Measurements from ENCODE around the gene CLEC16A.

CLEC16A gene

GRCh38 chr16:10926867-10927266, 17.5 kb upstream of the CLEC16A start:
- DNase-seq, result no peak

- no peak for DNase-seq
Observed at GRCh38 chr16:10927497-10928112, 16.8 kb upstream of the CLEC16A start.

DNA sequence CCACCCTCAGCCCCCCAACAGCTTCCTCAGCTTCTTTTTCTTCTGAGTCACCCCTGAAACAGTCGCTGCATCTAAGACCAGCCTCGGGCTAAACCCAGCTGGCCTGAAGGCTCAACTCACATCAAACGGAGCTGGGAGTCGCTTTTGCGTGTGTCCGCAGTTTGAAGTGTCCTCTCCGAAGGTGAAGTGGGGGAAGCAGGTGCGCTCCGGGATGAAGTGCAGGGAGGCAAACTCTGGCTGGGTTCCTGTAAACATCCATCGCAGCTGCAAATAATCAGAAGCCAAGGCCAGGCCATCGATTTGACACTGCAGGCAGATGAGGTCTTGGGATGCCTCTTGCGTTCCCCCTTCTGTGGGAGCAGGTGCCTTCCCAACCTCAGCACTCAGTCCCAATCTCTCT, 15.3 kb upstream of the CLEC16A start:
- DNase-seq, result peak; percentile 34

- no peak for DNase-seq
Observed at GRCh38 chr16:10929853-10930754, 14.3 kb upstream of the CLEC16A start.

- no peak for DNase-seq
Observed at GRCh38 chr16:10930755-10931093, 13.6 kb upstream of the CLEC16A start.

DNA sequence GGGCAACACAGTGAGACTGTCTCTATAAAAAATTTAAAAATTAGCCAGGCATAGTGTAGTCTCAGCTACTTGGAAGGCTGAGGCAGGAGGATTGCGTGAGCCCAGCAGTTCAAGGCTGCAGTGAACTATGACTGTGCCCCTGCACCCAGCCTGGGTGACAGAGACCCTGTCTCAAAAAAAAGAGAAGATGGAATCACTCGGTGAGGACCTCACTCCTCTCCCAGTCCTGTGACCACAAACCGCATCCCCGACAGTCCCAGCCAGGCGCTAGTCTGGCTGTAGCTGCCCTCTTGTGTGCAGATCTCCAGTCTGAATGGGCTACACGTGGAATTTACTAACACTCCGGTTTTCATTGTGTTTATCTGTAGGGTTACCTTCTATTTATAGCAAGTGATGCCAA, 13.2 kb upstream of the CLEC16A start:
- DNase-seq, result no peak

- no peak for DNase-seq
Observed at GRCh38 chr16:10931977-10932632, 12.3 kb upstream of the CLEC16A start.

GRCh38 chr16:10932959-10933710, 11.2 kb upstream of the CLEC16A start:
- no peak for DNase-seq

- DNase-seq, result no peak
Observed at GRCh38 chr16:10933865-10934264, 10.5 kb upstream of the CLEC16A start.

DNA sequence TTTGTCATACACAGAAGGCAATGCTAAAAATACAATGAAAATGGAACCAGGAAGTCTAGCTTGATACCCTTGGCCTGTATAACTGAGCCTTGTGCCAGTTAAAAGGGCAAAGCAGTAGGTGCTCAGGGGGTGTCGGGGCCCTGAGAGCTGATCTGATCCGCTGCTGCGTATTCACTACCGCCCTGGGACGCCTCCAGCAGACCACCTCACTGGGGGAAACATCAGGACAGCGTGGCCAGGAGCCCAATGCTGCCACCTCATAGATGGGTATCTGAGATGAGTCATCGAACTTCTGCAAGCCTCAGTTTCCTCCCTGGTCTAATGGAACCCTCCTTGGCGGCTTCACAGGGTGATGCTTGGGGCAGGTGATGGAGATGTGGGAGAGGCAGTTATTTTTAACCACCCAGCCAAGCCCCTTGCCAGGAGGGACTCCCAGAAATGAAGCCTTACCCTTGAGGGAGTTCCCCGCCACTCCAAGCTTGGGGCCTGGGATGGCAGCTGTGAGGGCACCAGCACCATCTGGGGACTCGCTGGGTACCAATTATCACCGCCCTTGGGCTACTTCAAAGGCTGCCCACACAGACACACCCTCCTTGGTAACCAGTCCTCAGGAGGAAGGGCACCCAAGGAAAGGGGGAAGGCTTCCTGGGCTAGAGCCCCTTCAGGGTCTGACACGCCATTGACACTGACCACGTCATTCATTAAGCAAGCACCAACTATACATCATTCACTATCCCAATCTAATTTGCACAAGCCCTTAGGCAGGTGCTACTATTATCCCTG, 9.8 kb upstream of the CLEC16A start:
- DNase-seq, result no peak

- DNase-seq, result no peak
Observed at GRCh38 chr16:10935226-10935915, 9.0 kb upstream of the CLEC16A start.

- no peak for DNase-seq
Observed at GRCh38 chr16:10936272-10936984, 7.9 kb upstream of the CLEC16A start.

- no peak for DNase-seq
Observed at GRCh38 chr16:10937068-10937859, 7.1 kb upstream of the CLEC16A start.

DNA sequence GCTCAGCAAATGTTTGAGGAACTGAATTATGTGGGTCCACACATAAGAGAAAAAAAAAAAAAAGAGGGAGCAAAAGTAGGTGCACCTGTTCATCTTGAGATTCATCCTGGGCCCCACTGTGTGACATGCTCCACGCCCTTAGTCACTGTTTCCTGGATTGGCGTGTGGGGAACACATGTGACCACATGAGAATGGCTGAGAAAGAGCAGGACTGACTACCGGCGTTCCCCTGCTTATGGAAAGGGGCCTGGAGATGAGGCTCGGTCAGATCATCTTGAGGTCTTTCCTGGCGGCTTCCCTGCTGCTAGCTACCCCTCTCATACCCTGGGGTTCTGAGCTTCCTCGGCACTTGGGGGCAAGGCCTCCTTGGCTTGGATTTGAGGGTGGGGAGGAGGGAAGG, 6.0 kb upstream of the CLEC16A start:
- DNase-seq, result no peak

GRCh38 chr16:10938796-10939648, 5.3 kb upstream of the CLEC16A start:
- no peak for DNase-seq

- no peak for DNase-seq
Observed at GRCh38 chr16:10939649-10940234, 4.6 kb upstream of the CLEC16A start.

DNA sequence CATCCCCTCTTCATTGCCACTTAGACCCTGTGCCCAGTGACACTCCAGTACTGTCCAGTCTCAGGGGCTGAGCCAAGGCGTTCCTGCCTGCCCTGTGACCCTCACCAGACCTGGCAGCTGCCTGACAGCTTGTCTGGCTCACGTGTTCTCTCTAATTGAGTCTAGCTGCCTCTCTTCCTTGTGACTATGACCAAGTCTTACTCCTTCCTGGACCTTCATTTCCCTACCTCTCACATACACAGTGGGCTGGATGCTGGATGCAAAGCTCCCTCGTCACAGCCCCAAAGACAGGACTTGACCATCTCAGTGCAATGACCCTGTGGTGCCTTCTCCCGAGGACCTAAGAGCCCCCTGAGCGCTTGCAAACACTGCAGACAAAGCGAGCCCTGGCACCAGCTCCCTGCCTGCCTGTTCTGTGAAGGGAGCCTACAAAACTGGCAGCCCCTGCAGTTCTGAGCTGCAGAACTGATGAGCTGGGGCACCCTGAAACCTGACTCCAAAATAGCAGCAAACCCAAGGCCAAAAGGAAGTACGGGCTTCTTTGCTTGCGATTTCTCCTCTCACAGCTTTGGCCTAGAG, 3.8 kb upstream of the CLEC16A start:
- DNase-seq, result no peak

DNA sequence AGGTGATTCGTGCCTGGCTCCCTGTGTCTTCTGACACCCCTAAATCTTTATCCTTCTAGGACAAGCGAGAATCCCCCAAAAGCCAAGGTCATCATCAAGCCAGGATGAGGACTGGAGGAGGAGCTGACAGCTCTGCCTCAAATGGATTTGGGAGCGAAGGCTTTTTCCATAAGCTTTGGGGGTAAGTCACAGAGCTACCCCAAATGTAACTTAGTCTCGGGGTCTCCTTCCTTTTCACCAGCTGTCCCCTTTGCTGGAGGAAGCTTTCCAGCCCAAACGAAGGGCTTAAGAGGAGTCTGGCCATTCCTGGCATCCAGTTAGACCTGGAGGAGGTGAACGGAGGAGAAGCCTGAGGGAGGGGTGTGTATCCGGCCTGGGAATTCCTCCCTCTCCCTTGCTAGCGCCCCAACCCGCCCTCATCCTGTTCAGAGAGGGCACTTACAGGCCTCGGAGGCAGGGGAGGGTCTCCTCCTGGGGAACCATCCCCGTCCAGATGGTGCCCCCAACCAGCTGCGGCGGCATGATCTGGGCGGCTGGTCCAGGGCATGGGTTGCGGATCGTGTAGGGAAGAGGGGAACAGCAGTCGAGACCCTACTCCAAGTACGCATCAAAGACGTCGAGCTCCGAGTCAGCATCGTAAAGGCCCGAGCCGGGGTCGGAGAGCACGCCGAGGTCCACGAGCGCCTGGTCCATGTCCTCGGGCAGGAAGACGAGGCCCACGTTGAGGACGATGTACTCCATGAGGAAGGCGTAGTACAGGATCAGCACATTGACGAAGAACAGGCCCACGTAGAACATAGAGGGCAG, 3.0 kb upstream of the CLEC16A start:
- no peak for DNase-seq
